ENCODE measurements around the gene PTGDR2.

- TF ChIP-seq YY1 (IDR thresholded peaks at IDR 0.05; ENCODE audit: low read depth) (no peak), CEBPB (IDR thresholded peaks at IDR 0.05) (no peak), ZBTB7A (IDR thresholded peaks at IDR 0.05; ENCODE audit: low read depth) (no peak), USF1 (IDR thresholded peaks at IDR 0.05) (no peak), RAD21 (IDR thresholded peaks at IDR 0.05; ENCODE audit: low read depth) (no peak), EP300 (IDR thresholded peaks at IDR 0.05; ENCODE audit: borderline replicate concordance) (no peak), MAX (IDR thresholded peaks at IDR 0.05) (no peak), TCF12 (IDR thresholded peaks at IDR 0.05; ENCODE audit: low read depth) (no peak), EGR1 (IDR thresholded peaks at IDR 0.05) (no peak), REST (IDR thresholded peaks at IDR 0.05; ENCODE audit: low read depth) (no peak)
These were observed 30.0 kb downstream of the PTGDR2 start for GRCh38 chr11:60825790-60826189.
